ENCODE results near the gene CNTNAP2.

Gene CNTNAP2

GRCh38 chr7:146359176-146359575 lies 242.6 kb downstream of the CNTNAP2 start:
- Histone ChIP-seq H3K79me2 (ENCODE audit: control insufficient read depth, insufficient read depth, low read length, unreplicated experiment) (no peaks in the 10 kb centered on the region), H3K36me3 (ENCODE audit: insufficient read depth, low read length) (no peaks in the 10 kb centered on the region), H2AFZ (ENCODE audit: low read length, unreplicated experiment) (no peak overlapping the region), H3K4me1 (ENCODE audit: control insufficient read depth, insufficient read depth, low read length, unreplicated experiment) (no peaks in the 10 kb centered on the region), H3K4me3 (ENCODE audit: low read depth, low read length) (no peak overlapping the region), H3K27ac (ENCODE audit: low read depth, low read length) (no peak overlapping the region), H3K27me3 (ENCODE audit: insufficient read depth, low read length) (no peaks in the 10 kb centered on the region)

- H3K4me1 ChIP-seq (ENCODE audit: control insufficient read depth, insufficient read depth, low read length, unreplicated experiment): no peaks in the 10 kb centered on the region
- H3K79me2 ChIP-seq (ENCODE audit: control insufficient read depth, insufficient read depth, low read length, unreplicated experiment): no peaks in the 10 kb centered on the region
- no peak overlapping the region for H3K27ac ChIP-seq (ENCODE audit: low read depth, low read length)
- H3K27me3 ChIP-seq (ENCODE audit: insufficient read depth, low read length): no peaks in the 10 kb centered on the region
- H3K36me3 ChIP-seq (ENCODE audit: insufficient read depth, low read length): no peaks in the 10 kb centered on the region
- no peak overlapping the region for H2AFZ ChIP-seq (ENCODE audit: low read length, unreplicated experiment)
- no peak overlapping the region for H3K4me3 ChIP-seq (ENCODE audit: low read depth, low read length)
Measured at GRCh38 chr7:146366938-146367337, 250.3 kb downstream of the CNTNAP2 start.

DNA sequence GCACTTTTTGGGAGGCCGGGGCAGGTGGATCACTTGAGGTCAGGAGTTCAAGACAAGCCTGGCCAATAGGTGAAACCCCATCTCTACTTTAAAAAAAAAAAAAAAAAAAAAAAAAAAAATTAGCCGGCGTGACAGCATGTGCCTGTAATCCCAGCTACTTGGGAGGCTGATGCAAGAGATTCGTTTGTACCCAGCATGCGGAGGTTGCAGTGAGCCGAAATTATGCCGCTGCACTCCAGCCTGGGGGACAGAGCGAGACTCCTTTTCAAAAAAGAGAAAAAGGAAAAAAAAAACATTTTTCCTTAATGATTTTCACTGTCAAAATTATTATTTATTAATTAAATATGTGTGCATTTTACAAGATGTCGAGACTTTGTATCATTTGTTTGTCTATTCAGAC lies 253.6 kb downstream of the CNTNAP2 start:
- Histone ChIP-seq H3K4me3 (ENCODE audit: low read depth, low read length) (no peak overlapping the region), H3K4me1 (ENCODE audit: control insufficient read depth, insufficient read depth, low read length, unreplicated experiment) (no peaks in the 10 kb centered on the region), H3K79me2 (ENCODE audit: control insufficient read depth, insufficient read depth, low read length, unreplicated experiment) (no peaks in the 10 kb centered on the region), H3K27ac (ENCODE audit: low read depth, low read length) (no peak overlapping the region), H2AFZ (ENCODE audit: low read length, unreplicated experiment) (no peak overlapping the region), H3K36me3 (ENCODE audit: insufficient read depth, low read length) (no peaks in the 10 kb centered on the region), H3K27me3 (ENCODE audit: insufficient read depth, low read length) (no peaks in the 10 kb centered on the region)

DNA sequence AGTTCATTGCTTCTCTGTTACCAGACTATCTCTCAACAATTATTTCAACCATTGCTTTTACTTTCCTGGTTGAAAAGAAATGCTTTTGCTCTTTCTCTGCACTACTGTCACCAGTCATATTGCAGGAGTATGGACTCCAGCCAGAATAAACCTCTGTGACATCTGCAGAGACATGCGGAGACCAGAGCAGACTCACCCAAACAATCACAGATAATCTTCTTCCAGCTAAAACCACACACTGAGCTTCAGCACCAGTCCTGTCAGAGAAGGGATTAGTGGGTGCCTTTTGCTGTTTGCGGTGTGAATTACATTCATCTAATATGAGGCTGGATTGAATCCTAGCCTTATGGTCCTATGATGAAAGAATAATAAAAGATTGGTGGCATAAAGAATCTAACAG lies 258.6 kb downstream of the CNTNAP2 start:
- H3K27ac ChIP-seq (ENCODE audit: low read depth, low read length): no peak overlapping the region

GRCh38 chr7:146378196-146378595 lies 261.6 kb downstream of the CNTNAP2 start:
- Histone ChIP-seq H3K27me3 (ENCODE audit: insufficient read depth, low read length) (no peaks in the 10 kb centered on the region), H3K36me3 (ENCODE audit: insufficient read depth, low read length) (no peaks in the 10 kb centered on the region), H3K4me1 (ENCODE audit: control insufficient read depth, insufficient read depth, low read length, unreplicated experiment) (no peaks in the 10 kb centered on the region), H3K27ac (ENCODE audit: low read depth, low read length) (no peak overlapping the region), H3K79me2 (ENCODE audit: control insufficient read depth, insufficient read depth, low read length, unreplicated experiment) (no peaks in the 10 kb centered on the region), H2AFZ (ENCODE audit: low read length, unreplicated experiment) (no peak overlapping the region), H3K4me3 (ENCODE audit: low read depth, low read length) (no peak overlapping the region)

More for the DNA sequence above, 258.6 kb downstream of the CNTNAP2 start:
- Histone ChIP-seq H2AFZ (ENCODE audit: low read length, unreplicated experiment) (no peak overlapping the region), H3K4me3 (ENCODE audit: low read depth, low read length) (no peak overlapping the region), H3K27me3 (ENCODE audit: insufficient read depth, low read length) (no peaks in the 10 kb centered on the region), H3K36me3 (ENCODE audit: insufficient read depth, low read length) (no peaks in the 10 kb centered on the region), H3K79me2 (ENCODE audit: control insufficient read depth, insufficient read depth, low read length, unreplicated experiment) (no peaks in the 10 kb centered on the region), H3K4me1 (ENCODE audit: control insufficient read depth, insufficient read depth, low read length, unreplicated experiment) (no peaks in the 10 kb centered on the region)

- Histone ChIP-seq H2AFZ (ENCODE audit: low read length, unreplicated experiment) (no peak overlapping the region), H3K36me3 (ENCODE audit: insufficient read depth, low read length) (no peaks in the 10 kb centered on the region), H3K79me2 (ENCODE audit: control insufficient read depth, insufficient read depth, low read length, unreplicated experiment) (no peaks in the 10 kb centered on the region), H3K27ac (ENCODE audit: low read depth, low read length) (no peak overlapping the region), H3K4me1 (ENCODE audit: control insufficient read depth, insufficient read depth, low read length, unreplicated experiment) (no peaks in the 10 kb centered on the region), H3K27me3 (ENCODE audit: insufficient read depth, low read length) (no peaks in the 10 kb centered on the region), H3K4me3 (ENCODE audit: low read depth, low read length) (no peak overlapping the region)
Measured at GRCh38 chr7:146387140-146387539, 270.5 kb downstream of the CNTNAP2 start.

DNA sequence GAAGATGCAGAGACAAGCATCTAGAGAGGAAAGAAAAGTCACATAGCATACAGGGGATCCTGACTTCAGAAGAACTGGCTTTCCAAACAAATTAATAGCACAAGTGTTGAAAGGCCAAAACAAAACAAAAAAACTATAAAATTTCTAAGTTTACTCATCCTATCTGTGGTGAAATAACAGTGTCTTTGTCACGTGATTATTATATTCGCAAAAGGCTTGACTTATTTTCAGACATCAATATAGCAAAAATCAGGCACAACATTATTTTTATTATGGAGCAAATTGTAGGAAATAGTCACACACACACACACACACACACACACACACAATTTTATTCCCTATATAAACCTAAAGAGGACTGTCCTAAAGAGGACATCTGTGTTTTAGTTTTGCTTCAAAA lies 272.3 kb downstream of the CNTNAP2 start:
- Histone ChIP-seq H3K36me3 (ENCODE audit: insufficient read depth, low read length) (no peaks in the 10 kb centered on the region), H3K4me3 (ENCODE audit: low read depth, low read length) (no peak overlapping the region), H2AFZ (ENCODE audit: low read length, unreplicated experiment) (no peak overlapping the region), H3K79me2 (ENCODE audit: control insufficient read depth, insufficient read depth, low read length, unreplicated experiment) (no peaks in the 10 kb centered on the region), H3K27me3 (ENCODE audit: insufficient read depth, low read length) (no peaks in the 10 kb centered on the region), H3K27ac (ENCODE audit: low read depth, low read length) (no peak overlapping the region), H3K4me1 (ENCODE audit: control insufficient read depth, insufficient read depth, low read length, unreplicated experiment) (no peaks in the 10 kb centered on the region)

- no peaks in the 10 kb centered on the region for H3K27me3 ChIP-seq (ENCODE audit: insufficient read depth, low read length)
- no peak overlapping the region for H3K27ac ChIP-seq (ENCODE audit: low read depth, low read length)
- no peaks in the 10 kb centered on the region for H3K36me3 ChIP-seq (ENCODE audit: insufficient read depth, low read length)
- no peaks in the 10 kb centered on the region for H3K79me2 ChIP-seq (ENCODE audit: control insufficient read depth, insufficient read depth, low read length, unreplicated experiment)
- no peak overlapping the region for H2AFZ ChIP-seq (ENCODE audit: low read length, unreplicated experiment)
- H3K4me3 ChIP-seq (ENCODE audit: low read depth, low read length): no peak overlapping the region
- no peaks in the 10 kb centered on the region for H3K4me1 ChIP-seq (ENCODE audit: control insufficient read depth, insufficient read depth, low read length, unreplicated experiment)
Measured at GRCh38 chr7:146393346-146393745, 276.7 kb downstream of the CNTNAP2 start.

- Histone ChIP-seq H3K36me3 (ENCODE audit: insufficient read depth, low read length) (no peaks in the 10 kb centered on the region), H3K4me3 (ENCODE audit: low read depth, low read length) (no peak overlapping the region), H3K27ac (ENCODE audit: low read depth, low read length) (no peak overlapping the region), H2AFZ (ENCODE audit: low read length, unreplicated experiment) (no peak overlapping the region), H3K27me3 (ENCODE audit: insufficient read depth, low read length) (no peaks in the 10 kb centered on the region), H3K4me1 (ENCODE audit: control insufficient read depth, insufficient read depth, low read length, unreplicated experiment) (no peaks in the 10 kb centered on the region), H3K79me2 (ENCODE audit: control insufficient read depth, insufficient read depth, low read length, unreplicated experiment) (no peaks in the 10 kb centered on the region)
Measured at GRCh38 chr7:146397141-146397540, 280.5 kb downstream of the CNTNAP2 start.

DNA sequence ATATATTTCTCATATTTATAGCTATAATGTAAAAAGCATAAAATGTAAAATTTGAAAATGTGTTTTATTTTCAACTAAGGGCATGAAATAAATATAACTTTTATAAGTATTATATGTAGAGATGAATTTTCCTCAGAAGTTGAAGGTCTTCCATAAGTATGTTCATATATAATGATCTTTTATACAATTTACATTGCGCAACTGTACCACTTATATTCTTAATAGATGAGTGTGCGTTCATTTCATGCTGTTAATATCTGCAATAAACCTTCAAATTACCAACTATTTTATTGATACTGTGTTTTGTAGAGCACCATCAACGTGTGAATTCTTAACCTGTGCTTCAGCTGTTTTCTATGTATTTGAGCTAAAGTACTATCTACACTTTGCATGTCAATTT lies 285.3 kb downstream of the CNTNAP2 start:
- Histone ChIP-seq H3K36me3 (ENCODE audit: insufficient read depth, low read length) (no peaks in the 10 kb centered on the region), H3K79me2 (ENCODE audit: control insufficient read depth, insufficient read depth, low read length, unreplicated experiment) (no peaks in the 10 kb centered on the region), H3K27ac (ENCODE audit: low read depth, low read length) (no peak overlapping the region), H3K4me3 (ENCODE audit: low read depth, low read length) (no peak overlapping the region), H3K4me1 (ENCODE audit: control insufficient read depth, insufficient read depth, low read length, unreplicated experiment) (no peaks in the 10 kb centered on the region), H3K27me3 (ENCODE audit: insufficient read depth, low read length) (no peaks in the 10 kb centered on the region), H2AFZ (ENCODE audit: low read length, unreplicated experiment) (no peak overlapping the region)

- Histone ChIP-seq H3K4me3 (ENCODE audit: low read depth, low read length) (no peak overlapping the region), H3K27me3 (ENCODE audit: insufficient read depth, low read length) (no peaks in the 10 kb centered on the region), H3K36me3 (ENCODE audit: insufficient read depth, low read length) (no peaks in the 10 kb centered on the region), H3K27ac (ENCODE audit: low read depth, low read length) (no peak overlapping the region), H3K4me1 (ENCODE audit: control insufficient read depth, insufficient read depth, low read length, unreplicated experiment) (no peaks in the 10 kb centered on the region), H3K79me2 (ENCODE audit: control insufficient read depth, insufficient read depth, low read length, unreplicated experiment) (no peaks in the 10 kb centered on the region), H2AFZ (ENCODE audit: low read length, unreplicated experiment) (no peak overlapping the region)
Measured at GRCh38 chr7:146405737-146406136, 289.1 kb downstream of the CNTNAP2 start.
